Glutamatergic neuron (in vitro differentiated cells): ENCODE data around the gene RBBP8NL. TPM values are rescaled to one million over a fixed set of nuclear protein-coding genes. Genes with fewer than 3 reads are reported as not detected.

Experiments
- DNase-seq: peaks from one replicate; pipeline ENCODE4 v3.0.0; 2022
- H3K27ac Mint-ChIP-seq: one replicate; pipeline ENCODE4 v1.8.0; 2020; ENCODE audit warnings: mild to moderate bottlenecking, mixed read lengths, inconsistent platforms; ENCODE audit not compliant: unreplicated experiment
- H3K27me3 Mint-ChIP-seq: one replicate; pipeline ENCODE4 v1.8.0; 2020; ENCODE audit warnings: mild to moderate bottlenecking, moderate library complexity, mixed read lengths, inconsistent platforms; ENCODE audit not compliant: unreplicated experiment
- H3K36me3 Mint-ChIP-seq: one replicate; pipeline ENCODE4 v1.8.0; 2020; ENCODE audit warnings: mild to moderate bottlenecking, mixed read lengths, inconsistent platforms; ENCODE audit not compliant: unreplicated experiment
- H3K4me1 Mint-ChIP-seq: one replicate; pipeline ENCODE4 v1.8.0; 2020; ENCODE audit warnings: mild to moderate bottlenecking, low read depth, mixed read lengths, inconsistent platforms; ENCODE audit not compliant: unreplicated experiment
- H3K4me3 Mint-ChIP-seq: one replicate; pipeline ENCODE4 v1.8.0; 2020; ENCODE audit warnings: mild to moderate bottlenecking, mixed read lengths, inconsistent platforms; ENCODE audit not compliant: unreplicated experiment
- H3K9me3 Mint-ChIP-seq: one replicate; pipeline ENCODE4 v1.8.0; 2020; ENCODE audit warnings: mild to moderate bottlenecking, moderate library complexity, mixed read lengths, inconsistent platforms; ENCODE audit not compliant: unreplicated experiment
- CTCF ChIP-seq: fragments of 200-600 bp; sonication (generic); IDR thresholded peaks from one replicate; pipeline ENCODE4 v1.5.0; 2021; ENCODE audit not compliant: partially characterized antibody, unreplicated experiment
- total RNA-seq: library from RNA; stranded (reverse); fragmentation: NEBNext Ultra II Directional; extraction: Animal tissue kit (Norgen Biotek cat#: 25700); gene quantifications from one replicate; pipeline ENCODE4 v1.2.1, GENCODE V29; 2021; ENCODE audit not compliant: unreplicated experiment

RBBP8NL gene
- total RNA-seq, 1 donor from 2014 or later = not detected

DNA sequence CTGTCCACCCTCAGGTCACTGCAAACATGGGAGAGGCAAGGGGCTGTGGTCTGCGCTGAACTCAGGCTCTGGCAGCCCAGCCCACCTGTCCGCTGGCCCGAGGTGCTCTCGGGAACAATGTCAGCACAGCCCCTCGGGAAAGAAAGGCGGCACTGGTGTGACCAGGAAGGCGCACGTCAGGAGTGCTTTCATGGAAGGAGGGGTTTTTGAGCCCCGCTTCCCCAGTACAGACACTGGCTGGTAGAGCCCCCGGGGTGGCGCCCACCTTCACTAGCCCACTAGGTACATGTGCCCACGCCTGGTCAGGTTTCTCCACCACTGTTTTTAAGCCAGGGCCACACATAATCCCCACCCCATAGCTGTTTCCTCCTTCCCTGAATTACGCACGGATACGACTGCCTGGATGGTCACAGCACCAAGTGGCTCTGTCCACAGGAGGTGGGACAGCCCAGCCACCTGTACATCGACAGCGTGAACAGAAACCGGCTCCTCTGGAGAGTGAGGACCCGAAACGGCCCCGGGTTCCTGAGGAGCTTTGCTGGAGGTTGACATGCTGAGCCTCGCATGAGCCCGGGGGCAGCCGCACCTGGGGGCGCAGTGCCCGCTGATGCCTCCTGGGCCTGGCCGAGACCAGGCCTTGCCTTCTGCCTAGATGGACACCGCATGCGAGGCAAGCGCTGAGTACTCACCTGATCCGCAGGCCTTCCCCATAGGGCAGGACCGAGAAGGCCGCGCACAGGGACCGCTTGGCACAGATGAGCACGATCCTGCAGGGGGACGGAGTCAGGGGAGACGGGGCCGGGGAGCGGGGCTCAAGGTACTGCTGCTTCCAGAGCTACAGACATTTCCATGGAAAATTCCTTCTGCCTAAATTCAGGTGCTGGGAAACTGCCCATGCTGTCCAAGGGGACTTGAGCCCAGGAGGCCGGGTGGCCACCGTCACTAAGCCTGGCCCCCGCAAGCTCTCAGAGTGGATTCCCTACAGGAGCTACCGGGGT lies 32.8 kb downstream of the RBBP8NL start:
- Mint-ChIP-seq H3K4me1 (no peaks in the 10 kb centered on the region), H3K27me3 (peaks cover 11% of the 10 kb centered on the region), H3K36me3 (no peaks in the 10 kb centered on the region), H3K4me3 (no peak overlapping the region), H3K27ac (no peak overlapping the region), H3K9me3 (peaks cover 7% of the 10 kb centered on the region)
- no peak for DNase-seq
- TF ChIP-seq CTCF = no peak

- Mint-ChIP-seq H3K4me3 (no peak overlapping the region), H3K36me3 (no peaks in the 10 kb centered on the region), H3K27me3 (peaks cover 13% of the 10 kb centered on the region), H3K27ac (no peak overlapping the region), H3K4me1 (no peaks in the 10 kb centered on the region), H3K9me3 (peaks cover 8% of the 10 kb centered on the region)
- no peak for TF ChIP-seq CTCF
- no peak for DNase-seq
Measured at GRCh38 chr20:62393830-62394229, 33.5 kb downstream of the RBBP8NL start.

- no peak for DNase-seq
- TF ChIP-seq CTCF = no peak
- Mint-ChIP-seq H3K4me3 (no peak overlapping the region), H3K9me3 (peaks cover 11% of the 10 kb centered on the region), H3K4me1 (peaks cover 1% of the 10 kb centered on the region), H3K27ac (no peak overlapping the region), H3K27me3 (peaks cover 15% of the 10 kb centered on the region), H3K36me3 (no peaks in the 10 kb centered on the region)
Measured at GRCh38 chr20:62393335-62393665, 34.0 kb downstream of the RBBP8NL start.

- TF ChIP-seq CTCF = no peak
Measured at GRCh38 chr20:62392621-62393334, 34.6 kb downstream of the RBBP8NL start.

DNA sequence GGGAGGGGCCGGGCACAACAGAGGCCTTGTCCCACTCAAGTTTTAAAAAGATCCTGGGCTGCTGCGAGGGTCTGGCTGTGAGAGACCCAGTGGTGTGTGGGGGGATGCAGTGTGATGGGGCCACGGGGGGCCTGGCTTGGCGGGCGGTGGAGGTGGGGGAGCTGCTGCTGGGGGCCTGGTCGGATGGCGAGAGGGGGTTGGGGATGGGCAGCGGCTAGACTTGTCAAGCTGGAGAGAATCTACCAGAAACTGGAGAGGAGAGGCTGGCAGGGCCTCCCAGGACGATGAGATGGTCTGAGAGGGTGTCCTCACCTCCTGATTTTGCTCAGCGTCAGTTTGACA lies 35.3 kb downstream of the RBBP8NL start:
- no peak for TF ChIP-seq CTCF
- no peak overlapping the region for H3K4me3 Mint-ChIP-seq

More at GRCh38 chr20:62392621-62393334, 34.6 kb downstream of the RBBP8NL start:
- Mint-ChIP-seq H3K9me3 (peaks cover 13% of the 10 kb centered on the region), H3K36me3 (no peaks in the 10 kb centered on the region), H3K27ac (no peak overlapping the region), H3K4me1 (peaks cover 4% of the 10 kb centered on the region), H3K27me3 (peaks cover 18% of the 10 kb centered on the region), H3K4me3 (no peak overlapping the region)
- DNase-seq = no peak

More for the DNA sequence above, 35.3 kb downstream of the RBBP8NL start:
- no peak overlapping the region for H3K27ac Mint-ChIP-seq
- H3K36me3 Mint-ChIP-seq = no peaks in the 10 kb centered on the region
- H3K27me3 Mint-ChIP-seq = peaks cover 19% of the 10 kb centered on the region
- H3K4me1 Mint-ChIP-seq = peaks cover 4% of the 10 kb centered on the region
- DNase-seq = no peak
- H3K9me3 Mint-ChIP-seq = peaks cover 13% of the 10 kb centered on the region
